ENCODE measurements around the gene UBXN10.

UBXN10 gene

DNA sequence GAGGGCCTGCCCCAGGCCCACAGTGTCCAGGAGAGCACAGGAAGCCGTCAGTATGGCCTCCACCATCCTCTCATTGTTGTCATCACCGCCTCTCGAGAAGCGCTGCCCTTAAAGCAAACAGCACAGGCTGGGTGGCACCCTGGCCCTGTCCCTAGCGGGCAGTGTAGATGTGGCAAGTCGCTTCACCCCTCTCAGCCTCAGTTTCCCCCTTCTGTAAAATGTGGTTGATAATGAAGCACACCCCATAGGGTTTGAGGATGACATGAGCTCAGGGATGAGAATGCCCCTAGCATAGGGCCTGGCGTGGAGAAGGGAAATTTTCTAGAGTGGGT is 33.3 kb upstream of the UBXN10 start:
- DNase-seq, result no peak

GRCh38 chr1:20153000-20153418 is 32.9 kb upstream of the UBXN10 start:
- no peak for DNase-seq

DNA sequence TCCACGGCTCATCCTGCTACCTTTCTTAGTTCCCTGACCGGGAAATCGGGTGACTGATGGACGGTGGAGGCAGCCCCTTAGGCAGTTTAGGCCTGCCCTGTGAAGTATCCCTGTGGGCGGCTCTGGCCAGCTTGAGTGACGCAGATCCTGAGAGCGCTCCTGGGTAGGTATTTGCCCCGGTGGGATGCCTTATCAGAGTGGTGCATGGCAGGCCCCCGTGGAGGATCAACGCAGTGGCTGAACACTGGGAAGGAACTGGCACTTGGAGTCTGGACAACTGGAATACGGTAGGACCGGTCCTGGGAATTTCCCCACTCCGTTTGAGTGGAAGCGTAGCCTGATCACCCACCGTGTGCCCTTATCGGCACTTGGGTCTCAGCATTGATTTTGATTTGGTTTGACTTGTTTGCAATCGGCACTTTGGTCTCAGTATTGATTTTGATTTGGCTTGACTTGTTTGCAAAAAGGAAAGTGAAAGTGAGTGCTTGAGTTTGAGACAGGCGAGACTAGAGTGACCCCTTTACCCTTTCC is 31.5 kb upstream of the UBXN10 start:
- DNase-seq, result no peak

- DNase-seq, result no peak
Observed at GRCh38 chr1:20158358-20159070, 27.4 kb upstream of the UBXN10 start.

- no peak for DNase-seq
Observed at GRCh38 chr1:20160034-20160433, 25.9 kb upstream of the UBXN10 start.

- no peak for DNase-seq
Observed at GRCh38 chr1:20164694-20165202, 21.1 kb upstream of the UBXN10 start.

DNA sequence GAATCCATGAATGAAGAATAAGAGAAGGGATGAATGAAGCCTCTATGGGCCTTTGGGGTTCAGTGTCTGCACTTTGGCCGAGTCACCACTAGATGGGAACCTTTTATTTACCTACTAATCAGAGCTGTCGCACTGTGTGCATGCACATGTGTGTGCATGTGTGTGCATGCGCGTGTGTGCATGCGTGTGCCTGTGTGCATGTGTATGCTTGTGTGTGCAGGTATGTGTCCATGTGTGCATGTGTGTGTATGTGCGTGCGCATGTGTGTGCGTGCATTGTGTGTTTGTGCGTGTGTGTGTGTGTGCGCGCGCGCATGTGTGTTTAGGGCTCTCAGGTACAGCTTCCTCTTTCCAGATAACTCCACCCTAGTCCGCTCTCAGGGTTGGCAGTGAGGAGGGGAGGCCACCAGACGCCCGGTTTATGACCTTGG is 20.4 kb upstream of the UBXN10 start:
- DNase-seq, result no peak

GRCh38 chr1:20166051-20166450 is 19.8 kb upstream of the UBXN10 start:
- no peak for DNase-seq

- no peak for DNase-seq
Observed at GRCh38 chr1:20167126-20167525, 18.8 kb upstream of the UBXN10 start.

GRCh38 chr1:20168564-20169491 is 17.1 kb upstream of the UBXN10 start:
- no peak for DNase-seq

- DNase-seq, result no peak
Observed at GRCh38 chr1:20169932-20170331, 16.0 kb upstream of the UBXN10 start.

DNA sequence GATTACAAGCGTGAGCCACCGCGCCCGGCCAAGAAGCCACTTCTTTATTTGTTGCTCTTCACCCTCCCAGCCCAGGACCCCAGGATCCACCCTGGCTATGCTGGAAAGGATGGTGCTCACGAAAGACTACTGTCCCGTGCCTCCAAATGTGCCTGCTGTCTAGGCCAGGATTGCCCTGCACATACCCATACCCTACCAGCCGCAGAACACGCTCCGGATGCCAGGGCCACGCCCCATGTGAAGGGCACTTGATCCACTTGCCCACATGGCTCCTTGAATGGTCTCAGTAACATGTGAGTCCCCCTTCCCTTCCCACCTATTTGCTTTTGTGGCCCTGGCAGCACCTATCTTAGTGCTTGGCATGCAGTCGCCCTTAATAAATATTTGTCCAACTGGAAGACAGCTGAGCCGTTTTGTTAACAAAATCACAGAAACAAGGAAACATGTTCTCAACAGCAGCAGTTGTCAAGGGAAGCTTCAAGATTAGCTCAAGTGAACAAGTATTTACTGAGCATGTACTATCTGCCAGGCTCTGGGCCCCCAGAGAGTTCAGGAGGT is 13.8 kb upstream of the UBXN10 start:
- DNase-seq, result no peak

DNA sequence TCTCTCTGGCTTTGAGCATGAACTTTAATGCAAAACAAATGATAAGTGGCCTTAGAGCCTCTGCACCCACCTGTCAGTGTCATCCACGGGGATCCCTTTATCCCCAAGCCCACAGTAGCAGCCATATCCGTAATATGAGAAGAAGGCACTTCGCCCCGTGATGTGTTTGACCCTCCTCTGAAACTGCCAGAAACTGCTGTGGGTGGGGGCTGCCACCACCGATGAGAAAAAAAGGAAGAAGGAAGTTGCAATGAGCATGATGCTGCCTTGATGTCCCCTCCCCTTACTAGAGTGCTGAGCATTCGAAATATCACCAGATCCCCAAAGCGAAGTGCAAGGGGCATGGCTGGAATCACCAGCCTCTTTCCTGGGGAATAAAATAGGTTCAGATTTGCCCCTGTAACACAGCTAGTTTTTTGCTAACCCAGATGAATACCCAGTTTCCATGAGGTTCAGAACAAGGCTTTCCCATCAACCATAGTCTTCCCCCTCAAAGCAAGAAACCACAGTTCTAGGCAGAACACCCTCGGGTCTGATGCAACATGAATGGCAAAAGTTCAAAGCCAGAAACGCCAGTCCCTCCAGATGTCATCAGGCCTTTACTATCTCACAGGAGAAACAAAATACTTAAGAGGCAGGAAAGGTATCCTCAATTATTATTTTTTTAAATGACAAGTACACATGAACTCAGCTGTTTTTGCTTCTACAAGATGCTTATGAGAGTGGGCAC is 10.8 kb upstream of the UBXN10 start:
- DNase-seq, result no peak

DNA sequence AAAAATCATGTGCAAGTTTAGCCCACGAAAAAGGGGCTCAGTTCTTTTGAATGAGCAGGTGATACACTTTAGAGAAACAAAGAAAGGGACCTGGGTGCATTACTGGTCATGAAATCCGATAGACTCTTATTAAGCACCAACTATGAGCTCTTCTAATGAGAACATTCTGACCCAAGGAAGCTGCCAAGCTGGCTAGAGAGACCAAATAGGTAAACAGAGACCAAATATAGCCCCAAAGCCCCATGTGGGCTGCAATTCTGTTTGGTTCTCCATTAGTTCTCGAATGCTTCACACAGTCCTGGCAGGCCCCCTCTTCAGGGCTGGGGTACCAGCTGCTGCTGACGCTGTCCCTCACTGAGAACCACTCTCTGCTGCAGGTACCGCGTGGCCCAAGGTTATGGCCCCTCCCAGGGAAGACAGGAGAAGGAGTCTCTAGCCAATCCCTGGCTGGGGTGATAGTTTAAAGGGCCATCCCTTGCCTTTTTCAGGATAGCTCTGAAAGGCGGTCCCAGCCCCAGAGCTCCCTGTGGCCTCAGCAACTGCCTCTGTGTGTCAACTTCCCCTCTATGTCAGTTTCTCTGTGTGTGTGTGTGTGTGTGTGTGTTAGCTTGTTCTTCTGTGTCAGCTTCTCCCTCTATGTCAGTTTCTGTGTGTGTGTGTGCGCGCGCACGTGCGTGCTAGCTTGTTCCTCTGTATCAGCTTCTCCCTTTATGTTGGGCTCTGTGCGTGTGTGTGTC is 7.1 kb upstream of the UBXN10 start:
- DNase-seq, result no peak

DNA sequence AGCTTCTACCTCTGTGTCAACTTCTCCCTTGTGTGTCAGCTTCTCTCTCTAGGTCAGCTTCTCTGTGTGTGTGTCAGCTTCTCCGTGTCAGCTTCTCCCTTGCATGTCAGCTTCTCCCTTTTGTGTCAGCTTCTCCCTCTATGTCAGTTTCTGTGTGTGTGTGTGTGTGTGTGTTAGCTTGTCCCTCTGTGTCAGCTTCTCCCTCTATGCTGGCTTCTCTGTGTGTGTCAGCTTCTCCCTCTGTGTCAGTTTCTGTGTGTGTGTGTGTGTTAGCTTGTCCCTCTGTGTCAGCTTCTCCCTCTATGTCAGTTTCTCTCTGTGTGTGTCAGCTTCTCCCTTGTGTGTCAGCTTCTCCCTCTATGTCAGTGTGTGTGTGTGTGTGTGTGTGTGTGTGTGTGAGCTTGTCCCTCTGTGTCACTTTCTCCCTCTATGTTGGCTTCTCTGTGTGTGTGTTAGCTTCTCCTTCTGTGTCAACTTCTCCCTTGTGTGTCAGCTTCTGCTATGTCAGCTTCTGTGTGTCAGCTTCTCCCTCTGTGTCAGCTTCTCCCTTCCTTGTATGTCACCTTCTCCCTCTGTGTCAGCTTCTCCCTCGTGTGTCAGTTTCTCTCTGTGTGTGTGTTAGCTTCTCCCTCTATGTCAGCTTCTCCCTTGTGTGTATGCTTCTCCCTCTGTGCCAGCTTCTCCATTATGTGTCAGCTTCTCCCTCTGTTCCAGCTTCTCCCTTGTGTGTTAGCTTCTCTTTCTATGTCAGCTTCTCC is 6.3 kb upstream of the UBXN10 start:
- DNase-seq, result no peak

GRCh38 chr1:20180129-20180843 is 5.6 kb upstream of the UBXN10 start:
- no peak for DNase-seq

GRCh38 chr1:20180844-20181207 is 5.1 kb upstream of the UBXN10 start:
- no peak for DNase-seq

DNA sequence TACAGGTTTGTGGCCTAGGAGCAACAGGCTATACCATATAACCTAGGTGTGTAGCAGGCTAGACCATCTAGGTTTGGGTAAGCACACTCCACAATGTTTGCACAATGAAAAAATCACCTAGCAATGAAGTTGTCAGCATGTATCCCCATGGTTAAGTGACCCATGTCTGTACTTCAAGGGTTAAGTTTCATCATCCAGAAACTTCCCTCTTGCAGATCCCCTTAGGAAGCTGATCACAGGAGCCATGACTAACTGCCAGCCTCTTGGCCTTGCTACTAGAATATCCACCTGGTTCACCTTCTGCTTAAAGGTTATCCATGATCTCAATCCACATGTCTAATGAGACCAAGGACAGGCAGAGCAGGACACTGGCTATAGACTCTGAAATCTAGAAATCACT is 3.5 kb upstream of the UBXN10 start:
- no peak for DNase-seq

DNA sequence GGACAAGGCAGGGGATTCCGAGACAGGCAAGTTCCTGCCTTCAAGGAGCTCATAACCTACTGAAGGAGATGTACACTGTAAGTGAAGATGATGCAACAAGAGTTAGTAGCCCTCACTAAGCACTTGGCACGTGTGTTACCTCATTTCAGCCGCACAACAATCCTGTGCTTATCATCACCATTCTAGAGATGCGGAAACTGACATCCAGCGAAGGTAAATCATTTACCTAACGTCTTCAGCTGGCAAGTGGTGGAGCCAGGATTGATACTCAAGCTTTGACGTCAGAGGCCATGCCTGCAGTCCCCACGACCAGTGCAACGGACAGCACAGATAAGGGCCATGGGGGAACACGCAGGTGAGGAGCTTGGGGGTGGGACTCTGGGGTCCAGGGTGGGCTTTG is 2.9 kb upstream of the UBXN10 start:
- no peak for DNase-seq

DNA sequence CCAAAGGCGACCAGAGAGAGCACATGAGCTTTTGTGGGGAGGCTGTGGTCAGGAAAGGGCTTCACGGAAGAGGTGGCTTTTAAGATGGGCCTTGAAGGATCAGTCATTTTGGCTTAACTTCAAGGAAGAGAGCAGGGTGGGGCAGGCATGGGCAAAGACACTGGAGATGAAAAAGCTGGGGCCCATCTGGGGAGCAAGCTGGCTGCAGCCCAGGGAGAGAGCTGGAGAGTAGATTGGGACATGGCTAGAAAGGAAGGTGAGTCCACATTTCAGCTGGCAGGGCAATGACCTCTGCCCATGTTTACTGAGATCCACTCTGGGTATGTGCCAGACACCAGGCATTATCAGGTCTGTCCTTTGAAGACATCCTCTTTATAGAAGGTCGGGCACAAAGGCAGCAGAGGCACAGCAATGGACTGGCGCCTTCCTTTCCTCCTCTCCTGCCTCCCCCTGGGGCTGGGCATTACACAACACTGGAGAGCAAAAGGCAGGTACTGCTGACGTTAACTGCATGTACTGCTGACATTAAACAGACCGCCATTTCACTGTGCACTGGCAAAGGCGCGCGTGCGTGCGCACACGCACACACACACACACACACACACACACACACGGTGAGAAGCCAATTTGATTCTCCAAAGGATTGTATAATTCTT is 2.2 kb upstream of the UBXN10 start:
- DNase-seq, result no peak

All from NCI-H345 (cell line).